ENCODE data around the gene SPEG. TPM values are rescaled to one million over a fixed set of nuclear protein-coding genes. Genes with fewer than 3 reads are reported as not detected.

The SPEG gene
- total RNA-seq, 1 donor from 2014 or later, result 71.2 TPM

DNA sequence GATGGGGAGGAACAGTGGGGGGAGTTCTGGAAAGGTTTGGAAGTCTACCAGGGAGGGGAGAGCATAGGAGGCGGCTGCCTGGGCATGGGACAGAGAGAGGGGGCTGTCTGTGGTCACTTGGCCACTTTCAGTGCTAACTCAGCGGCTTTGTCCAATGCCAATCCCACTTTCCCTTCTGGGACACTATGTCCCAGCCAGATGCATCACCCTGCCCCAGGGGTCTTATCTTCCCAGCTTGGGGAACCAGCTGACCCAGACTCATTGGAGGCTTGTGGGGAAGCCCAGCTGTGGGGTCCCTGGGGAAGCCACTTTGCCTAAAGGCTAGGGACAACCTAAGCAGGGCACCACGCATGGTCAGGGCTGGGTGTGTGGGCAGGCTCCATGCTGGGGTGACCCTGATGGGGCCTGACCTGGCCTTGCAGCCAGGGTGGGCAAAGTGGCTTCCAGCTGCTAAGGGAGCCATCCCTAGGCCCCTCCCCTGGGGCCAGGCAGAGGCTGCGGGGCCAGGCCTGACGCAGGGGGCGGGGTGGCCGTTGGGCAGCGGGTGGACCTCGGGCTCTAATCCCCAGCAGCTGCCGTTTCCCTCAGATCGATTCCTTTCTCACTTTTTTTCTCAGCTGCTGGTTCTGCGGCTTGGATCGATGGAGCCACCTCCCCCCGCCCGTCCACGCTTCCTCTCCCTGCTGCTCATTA, 78.0 kb downstream of the SPEG start:
- Histone ChIP-seq H3K4me3 (ENCODE audit: insufficient read depth, low read depth, low read length) (no peak overlapping the region), H3K4me1 (ENCODE audit: insufficient read depth, low read length) (peaks cover 16% of the 10 kb centered on the region), H3K4me2 (ENCODE audit: low read length) (no peak overlapping the region), H3K79me2 (ENCODE audit: insufficient read depth, low read length) (no peaks in the 10 kb centered on the region), H4K20me1 (ENCODE audit: insufficient read depth, low read length) (peaks cover 2% of the 10 kb centered on the region), H2AFZ (ENCODE audit: low read depth, low read length) (no peak overlapping the region), H3K27ac (ENCODE audit: low read depth, low read length) (no peak overlapping the region), H3K27me3 (ENCODE audit: insufficient read depth, low read length) (peaks cover 33% of the 10 kb centered on the region), H3K9ac (ENCODE audit: low read length) (no peak overlapping the region), H3K9me3 (ENCODE audit: insufficient read depth, low read depth, low read length) (no peaks in the 10 kb centered on the region), H3K36me3 (ENCODE audit: insufficient read depth, low read length) (no peaks in the 10 kb centered on the region)
- Mint-ChIP-seq H3K27ac (ENCODE audit: unreplicated experiment) (no peak overlapping the region), H3K9me3 (ENCODE audit: unreplicated experiment) (no peaks in the 10 kb centered on the region), H3K27me3 (ENCODE audit: low read depth, unreplicated experiment) (peaks cover 41% of the 10 kb centered on the region), H3K36me3 (ENCODE audit: low read depth, unreplicated experiment) (no peaks in the 10 kb centered on the region), H3K4me3 (ENCODE audit: unreplicated experiment) (peak overlapping the region; percentile 47), H3K4me1 (ENCODE audit: low read depth, unreplicated experiment) (peaks cover 22% of the 10 kb centered on the region)
- DNase-seq (ENCODE audit: low read depth), result no peak
- FAIRE-seq, result no peak
- TF ChIP-seq CTCF (IDR thresholded peaks at IDR 0.05; ENCODE audit: insufficient read depth, low read depth, low read length), result no peak
- TF ChIP-seq EZH2 (IDR thresholded peaks at IDR 0.05; ENCODE audit: insufficient read depth, low read length), result no peak

DNA sequence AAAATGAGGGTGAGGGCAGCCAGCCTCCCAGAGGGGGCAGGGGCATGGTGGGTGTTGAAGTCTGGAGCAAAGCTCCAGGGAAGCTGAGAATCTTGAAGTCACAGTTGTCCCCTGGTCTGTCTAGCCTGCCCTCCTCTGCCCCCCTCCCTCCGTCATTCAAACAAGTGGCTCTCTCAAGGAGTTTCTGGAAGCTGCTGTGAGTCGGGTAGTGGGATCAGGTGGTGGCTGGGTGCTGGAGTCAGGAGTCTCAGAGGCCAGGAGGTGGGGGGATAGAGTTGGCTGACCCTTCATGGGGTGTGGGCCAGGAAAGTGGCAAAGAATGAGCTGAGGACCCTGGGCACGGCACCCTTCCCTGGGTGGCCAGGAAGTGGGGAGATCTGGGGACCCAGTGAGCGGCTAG, 79.1 kb downstream of the SPEG start:
- Histone ChIP-seq H3K4me3 (ENCODE audit: insufficient read depth, low read depth, low read length) (no peak overlapping the region), H2AFZ (ENCODE audit: low read depth, low read length) (no peak overlapping the region), H3K36me3 (ENCODE audit: insufficient read depth, low read length) (no peaks in the 10 kb centered on the region), H3K9ac (ENCODE audit: low read length) (no peak overlapping the region), H3K4me2 (ENCODE audit: low read length) (peak overlapping the region; percentile 44), H3K79me2 (ENCODE audit: insufficient read depth, low read length) (no peaks in the 10 kb centered on the region), H3K4me1 (ENCODE audit: insufficient read depth, low read length) (peaks cover 16% of the 10 kb centered on the region), H3K9me3 (ENCODE audit: insufficient read depth, low read depth, low read length) (no peaks in the 10 kb centered on the region), H4K20me1 (ENCODE audit: insufficient read depth, low read length) (no peaks in the 10 kb centered on the region), H3K27me3 (ENCODE audit: insufficient read depth, low read length) (peaks cover 34% of the 10 kb centered on the region), H3K27ac (ENCODE audit: low read depth, low read length) (no peak overlapping the region)
- H3K4me3 Mint-ChIP-seq (ENCODE audit: unreplicated experiment), result peak overlapping the region; percentile 4
- FAIRE-seq (no peak), DNase-seq (ENCODE audit: low read depth) (no peak)
- no peak for TF ChIP-seq EZH2 (IDR thresholded peaks at IDR 0.05; ENCODE audit: insufficient read depth, low read length)
- no peak for TF ChIP-seq CTCF (IDR thresholded peaks at IDR 0.05; ENCODE audit: insufficient read depth, low read depth, low read length)
- H3K27me3 Mint-ChIP-seq (ENCODE audit: low read depth, unreplicated experiment), result peaks cover 45% of the 10 kb centered on the region
- peak overlapping the region; percentile 50 for H3K27ac Mint-ChIP-seq (ENCODE audit: unreplicated experiment)
- no peaks in the 10 kb centered on the region for H3K9me3 Mint-ChIP-seq (ENCODE audit: unreplicated experiment)
- H3K4me1 Mint-ChIP-seq (ENCODE audit: low read depth, unreplicated experiment), result peaks cover 30% of the 10 kb centered on the region
- no peaks in the 10 kb centered on the region for H3K36me3 Mint-ChIP-seq (ENCODE audit: low read depth, unreplicated experiment)

DNA sequence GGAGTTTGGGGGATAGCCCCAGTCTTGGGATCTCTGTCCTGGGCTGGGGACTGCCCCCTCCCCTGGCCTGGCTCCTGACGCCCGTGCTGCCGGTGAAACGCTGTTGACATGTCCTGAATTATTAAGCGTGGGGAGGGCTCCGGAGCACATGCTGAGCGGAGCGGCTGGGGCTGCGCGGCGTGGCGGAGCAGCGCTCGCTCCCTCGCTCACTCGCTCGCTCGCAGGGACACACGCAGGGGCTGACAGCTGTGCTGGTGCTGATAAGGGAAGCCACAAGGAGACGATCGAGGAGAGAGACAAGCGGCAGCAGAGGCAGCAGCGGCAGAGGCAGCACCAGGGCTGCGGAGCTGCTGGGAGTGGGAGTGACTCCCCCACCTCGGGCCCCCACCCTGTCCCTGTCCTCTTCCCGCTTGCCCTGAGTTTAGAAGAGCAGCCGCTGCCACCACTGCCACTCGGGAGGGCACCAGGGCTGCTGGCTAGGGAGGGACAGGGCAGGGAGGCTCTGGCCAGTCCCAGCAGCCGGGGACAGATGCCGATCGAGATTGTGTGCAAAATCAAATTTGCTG, 79.6 kb downstream of the SPEG start, which contains the start of gene ASIC4:
ASIC4 (plus strand) TSS at position 287 of the 566 bp plus-strand sequence; CDS start at position 530, 243 bp downstream.
- H3K4me1 Mint-ChIP-seq (ENCODE audit: low read depth, unreplicated experiment), result peaks cover 30% of the 10 kb centered on the region
- peaks cover 34% of the 10 kb centered on the region for H3K27me3 ChIP-seq (ENCODE audit: insufficient read depth, low read length)
- TF ChIP-seq CTCF (IDR thresholded peaks at IDR 0.05; ENCODE audit: insufficient read depth, low read depth, low read length), result no peak
- no peak for TF ChIP-seq EZH2 (IDR thresholded peaks at IDR 0.05; ENCODE audit: insufficient read depth, low read length)
- FAIRE-seq, result no peak
- H3K4me3 Mint-ChIP-seq (ENCODE audit: unreplicated experiment), result peak within 1 kb of the TSS; percentile 4
- H3K27ac Mint-ChIP-seq (ENCODE audit: unreplicated experiment), result peak within 1 kb of the TSS; percentile 50
- no peaks in the 10 kb centered on the region for H3K79me2 ChIP-seq (ENCODE audit: insufficient read depth, low read length)
- no peaks in the 10 kb centered on the region for H3K9me3 Mint-ChIP-seq (ENCODE audit: unreplicated experiment)
- H3K36me3 ChIP-seq (ENCODE audit: insufficient read depth, low read length), result no peaks in the 10 kb centered on the region
- H3K4me1 ChIP-seq (ENCODE audit: insufficient read depth, low read length), result peaks cover 16% of the 10 kb centered on the region
- H2AFZ ChIP-seq (ENCODE audit: low read depth, low read length), result no peak within 1 kb of the TSS
- no peak within 1 kb of the TSS for H3K9ac ChIP-seq (ENCODE audit: low read length)
- H4K20me1 ChIP-seq (ENCODE audit: insufficient read depth, low read length), result no peaks in the 10 kb centered on the region
- peak within 1 kb of the TSS; percentile 44 for H3K4me2 ChIP-seq (ENCODE audit: low read length)
- no peaks in the 10 kb centered on the region for H3K9me3 ChIP-seq (ENCODE audit: insufficient read depth, low read depth, low read length)
- H3K27me3 Mint-ChIP-seq (ENCODE audit: low read depth, unreplicated experiment), result peaks cover 45% of the 10 kb centered on the region
- H3K36me3 Mint-ChIP-seq (ENCODE audit: low read depth, unreplicated experiment), result no peaks in the 10 kb centered on the region
- no peak for DNase-seq (ENCODE audit: low read depth)
- H3K27ac ChIP-seq (ENCODE audit: low read depth, low read length), result no peak within 1 kb of the TSS
- H3K4me3 ChIP-seq (ENCODE audit: insufficient read depth, low read depth, low read length), result no peak within 1 kb of the TSS
